Keratinocyte (primary cell): ENCODE data around the gene UNC119B.

Source experiments
- CTCF ChIP-seq, 3 experiments: IDR thresholded peaks in 1 of 3; conservative IDR thresholded peaks in 1 of 3; optimal IDR thresholded peaks in 1 of 3; 2 replicates in 2 of 3; 3 replicates in 1 of 3; pipeline versions ENCODE3 to v1.5.1; 2011; ENCODE audit warnings: low read length in 3 of 3, mild to moderate bottlenecking in 3 of 3, moderate library complexity in 2 of 3, control low read depth in 1 of 3, inconsistent platforms in 1 of 3; ENCODE audit not compliant: insufficient read depth in 2 of 3; ENCODE audit errors: extremely low read depth in 1 of 3
- EZH2 ChIP-seq: IDR thresholded peaks from one replicate; pipeline ENCODE4 v1.6.1; 2012; ENCODE audit warnings: inconsistent platforms, mild to moderate bottlenecking, low read length, moderate library complexity

- TF ChIP-seq CTCF (optimal IDR thresholded peaks at IDR 0.05 in 1 of 3, IDR thresholded peaks at IDR 0.05 in 1 of 3, conservative IDR thresholded peaks at IDR 0.05 in 1 of 3; ENCODE audit: extremely low read depth in 1 of 3, insufficient read depth in 2 of 3, low read length in 3 of 3) (no peak), EZH2 (no peak)
Measured at GRCh38 chr12:120762086-120762485, 51.8 kb downstream of the UNC119B start.
